Activated T-cell treated with anti-CD3 and anti-CD28 coated beads for 1 hour (primary cell): ENCODE results near the gene PSMA6.
"Not testable (repeated sequence)": the region's sequence is repeated elsewhere in the genome, so short reads cannot be mapped to it uniquely, and the experiment has no call there.

Source experiments
- DNase-seq: peaks from one replicate; pipeline ENCODE4 v3.0.0-alpha.2; 2020; ENCODE audit warnings: low read depth

PSMA6 gene

GRCh38 chr14:35344107-35344807, 52.1 kb downstream of the PSMA6 start:
- DNase-seq, result no peak

GRCh38 chr14:35346738-35347322, 54.6 kb downstream of the PSMA6 start:
- no peak for DNase-seq

GRCh38 chr14:35347323-35348043, 55.3 kb downstream of the PSMA6 start:
- DNase-seq, result no peak

DNA sequence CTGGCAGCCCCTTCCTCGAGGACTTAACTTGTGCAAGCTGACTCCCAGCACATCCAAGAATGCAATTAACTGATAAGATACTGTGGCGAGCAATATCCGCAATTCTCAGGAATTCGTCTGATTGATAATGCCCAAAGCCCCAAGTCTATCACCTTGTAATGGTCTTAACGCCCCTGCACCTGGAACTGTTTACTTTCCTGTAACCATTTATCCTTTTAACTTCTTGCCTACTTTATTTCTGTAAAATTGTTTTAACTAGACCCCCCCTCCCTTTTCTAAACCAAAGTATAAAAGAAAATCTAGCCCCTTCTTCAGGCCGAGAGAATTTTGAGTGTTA, 55.8 kb downstream of the PSMA6 start:
- not testable (repeated sequence) for DNase-seq

DNA sequence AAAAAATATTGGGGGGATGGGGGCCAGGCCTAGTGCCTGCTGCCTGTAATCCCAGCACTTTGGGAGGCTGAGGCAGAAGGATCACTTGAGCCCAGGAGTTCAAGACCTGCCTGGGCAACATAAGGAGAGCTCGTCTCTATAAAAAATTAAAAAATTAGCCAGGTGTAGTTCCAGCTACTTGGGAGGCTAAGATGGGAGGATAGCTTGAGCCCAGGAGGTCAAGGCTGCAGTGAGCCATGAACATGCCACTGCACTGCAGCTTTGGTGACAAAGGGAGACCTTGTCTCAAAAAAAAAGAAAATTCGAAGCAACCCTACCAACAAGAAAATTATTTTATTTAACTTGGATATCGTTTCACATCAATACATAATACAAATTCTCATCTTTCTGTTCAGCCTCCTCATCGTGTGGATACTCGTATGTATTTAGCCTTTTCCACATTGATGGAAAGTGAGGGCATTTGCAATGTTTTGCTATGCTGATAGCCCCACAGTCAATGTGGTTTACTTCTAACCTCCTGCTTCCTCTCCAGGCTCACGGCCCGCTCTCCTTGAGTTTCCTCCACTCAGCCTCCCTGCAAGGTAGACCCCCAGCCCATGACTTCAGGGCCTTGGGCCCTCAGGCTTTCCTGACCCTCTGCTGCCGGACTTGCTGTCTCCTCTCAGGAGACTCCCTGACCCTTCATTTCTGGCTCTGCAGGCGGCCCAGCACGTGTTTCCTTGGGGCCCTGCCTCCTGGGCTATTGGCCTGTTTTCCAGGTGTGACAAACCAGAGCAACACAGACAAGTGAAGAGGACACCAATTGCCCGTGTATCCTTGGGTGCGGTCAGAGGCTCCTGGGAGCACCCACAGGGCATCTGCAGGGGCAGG, 57.5 kb downstream of the PSMA6 start:
- DNase-seq, result no peak

DNA sequence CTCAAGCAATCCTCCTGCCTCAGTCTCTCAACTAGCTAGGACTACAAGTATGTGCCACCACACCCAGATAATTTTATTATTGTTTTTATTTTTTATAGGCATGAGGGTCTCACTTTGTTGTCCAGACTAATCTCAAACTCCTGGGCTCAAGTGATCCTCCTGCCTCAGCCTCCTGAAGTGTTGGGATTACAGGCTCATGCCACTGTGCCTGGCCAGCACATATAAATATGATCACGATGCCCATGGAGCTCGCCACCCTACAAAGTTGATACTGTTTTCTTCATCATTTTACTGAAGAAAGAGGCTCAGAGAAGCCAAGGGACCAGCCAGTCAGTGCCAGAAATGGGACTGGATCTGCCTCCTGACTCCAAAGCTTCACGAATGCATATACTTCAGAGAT, 59.3 kb downstream of the PSMA6 start:
- no peak for DNase-seq

DNA sequence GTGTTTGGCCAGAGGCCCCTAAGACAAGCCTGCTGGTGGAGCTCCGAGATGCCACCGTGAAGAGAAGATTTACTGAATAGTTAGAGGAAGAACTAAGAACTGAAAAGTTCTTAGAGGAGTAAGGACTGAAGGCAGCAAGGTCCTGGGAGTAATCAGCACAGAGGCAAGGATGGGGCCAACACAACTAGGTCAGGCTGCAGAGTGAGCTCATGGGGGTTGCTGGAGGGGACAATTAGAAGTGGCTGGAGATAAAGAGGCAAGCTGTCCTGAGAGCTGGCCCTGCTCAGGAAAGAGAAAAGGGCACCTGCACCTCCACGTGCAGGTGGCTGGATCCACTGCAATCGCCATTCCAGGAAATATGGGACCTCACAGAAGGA, 59.7 kb downstream of the PSMA6 start:
- no peak for DNase-seq

GRCh38 chr14:35352274-35353233, 60.4 kb downstream of the PSMA6 start:
- no peak for DNase-seq

GRCh38 chr14:35353409-35354172, 61.4 kb downstream of the PSMA6 start:
- no peak for DNase-seq

DNA sequence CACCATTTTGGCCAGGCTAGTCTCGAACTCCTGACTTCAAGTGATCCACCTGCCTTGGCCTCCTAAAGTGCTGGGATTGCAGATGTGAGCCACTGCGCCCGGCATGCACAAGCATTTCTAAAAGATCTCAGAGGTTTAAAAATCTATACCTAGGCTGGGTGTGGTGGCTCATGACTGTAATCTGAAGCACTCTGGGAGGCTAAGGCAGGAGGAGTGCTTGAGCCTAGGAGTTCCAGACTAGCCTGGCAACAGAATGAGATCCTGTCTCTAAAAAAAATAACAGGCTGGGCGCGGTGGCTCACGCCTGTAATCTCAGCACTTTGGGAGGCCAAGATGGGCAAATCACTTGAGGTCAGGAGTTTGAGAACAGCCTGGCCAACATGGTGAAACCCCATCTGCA, 63.1 kb downstream of the PSMA6 start:
- DNase-seq, result not testable (repeated sequence)

DNA sequence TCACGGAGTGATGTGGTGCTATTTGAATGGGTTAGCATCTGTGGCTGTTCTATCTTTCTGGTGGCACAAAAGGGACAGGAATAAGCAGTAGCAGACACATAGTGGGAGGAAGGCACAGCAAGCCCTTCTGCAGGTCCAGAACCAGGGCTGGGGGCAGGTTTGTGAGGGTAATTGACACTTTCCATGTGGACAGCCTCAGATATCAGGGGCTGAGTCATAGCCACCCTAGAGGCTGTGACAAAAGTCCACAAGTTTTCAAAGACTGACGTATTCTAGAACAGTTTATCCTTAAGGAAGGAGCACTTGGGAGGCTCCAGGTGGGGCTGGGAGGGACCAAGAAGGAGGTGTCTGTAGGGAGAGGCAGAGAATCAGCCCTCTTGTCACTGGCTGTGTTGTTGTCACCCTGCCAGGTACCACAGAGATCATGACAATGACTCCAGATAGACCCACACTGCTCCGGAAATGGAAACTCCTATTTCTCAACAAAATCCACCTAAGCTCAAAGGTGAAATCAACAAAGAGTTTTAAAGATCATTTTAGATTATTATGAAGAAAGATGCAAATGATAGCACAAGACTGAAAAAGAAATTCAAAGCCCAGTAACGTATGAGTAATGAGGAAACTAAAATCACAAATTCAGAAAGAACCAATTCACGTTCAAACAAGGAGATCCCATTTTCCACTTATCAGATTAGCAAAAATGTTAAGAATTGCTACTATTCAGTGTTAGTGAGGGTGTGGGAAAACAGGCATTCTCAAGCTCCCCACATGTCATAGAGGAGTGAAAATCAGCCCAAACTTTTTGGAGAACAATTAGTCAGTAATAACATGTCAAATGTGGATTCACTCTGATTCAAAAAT, 64.0 kb downstream of the PSMA6 start:
- no peak for DNase-seq

- not testable (repeated sequence) for DNase-seq
These were observed 67.5 kb downstream of the PSMA6 start for GRCh38 chr14:35359655-35360054.

GRCh38 chr14:35361141-35361480, 68.9 kb downstream of the PSMA6 start:
- no peak for DNase-seq

DNA sequence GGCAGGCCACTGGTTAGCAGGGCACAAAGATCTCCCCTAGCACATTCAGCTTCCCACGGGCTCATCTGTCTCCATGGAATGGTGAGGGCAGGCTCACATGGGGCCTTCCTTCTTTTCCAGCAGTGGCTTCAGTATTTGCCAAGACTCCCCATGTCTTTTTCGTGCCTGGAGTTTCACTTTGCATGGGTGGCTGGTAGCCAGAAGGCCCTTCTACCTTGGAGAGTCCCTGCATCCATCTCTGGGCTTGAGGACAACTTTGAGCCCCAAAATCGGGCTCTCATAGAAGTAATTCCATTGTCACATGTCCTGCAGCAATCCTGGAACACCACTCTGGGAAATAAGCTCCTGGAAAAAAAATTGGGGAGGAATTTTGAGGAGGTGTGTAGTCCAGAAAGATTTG, 70.3 kb downstream of the PSMA6 start:
- no peak for DNase-seq

GRCh38 chr14:35362911-35363374, 70.8 kb downstream of the PSMA6 start:
- no peak for DNase-seq

- peak; percentile 22 for DNase-seq
These were observed 73.2 kb downstream of the PSMA6 start for GRCh38 chr14:35365130-35366055.

DNA sequence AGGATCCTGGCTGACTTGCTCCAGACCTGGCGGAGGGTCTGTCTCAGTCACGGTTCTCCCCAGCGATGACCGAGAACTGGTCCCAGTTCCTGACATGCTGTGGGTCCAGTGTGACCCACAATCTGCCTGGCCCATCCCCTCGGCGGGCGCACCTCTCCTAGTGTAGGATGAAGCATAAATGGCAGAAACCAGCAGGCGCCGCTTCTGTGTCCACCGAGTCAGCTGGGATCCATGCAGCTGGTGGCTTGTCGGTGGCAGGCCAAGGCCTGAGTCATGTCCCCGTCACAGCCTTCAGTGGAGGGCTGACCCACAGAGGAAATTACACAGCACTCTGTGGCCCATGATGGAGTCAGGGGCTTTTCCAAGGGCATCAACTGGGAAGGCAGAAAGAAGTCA, 73.9 kb downstream of the PSMA6 start:
- DNase-seq, result no peak

DNA sequence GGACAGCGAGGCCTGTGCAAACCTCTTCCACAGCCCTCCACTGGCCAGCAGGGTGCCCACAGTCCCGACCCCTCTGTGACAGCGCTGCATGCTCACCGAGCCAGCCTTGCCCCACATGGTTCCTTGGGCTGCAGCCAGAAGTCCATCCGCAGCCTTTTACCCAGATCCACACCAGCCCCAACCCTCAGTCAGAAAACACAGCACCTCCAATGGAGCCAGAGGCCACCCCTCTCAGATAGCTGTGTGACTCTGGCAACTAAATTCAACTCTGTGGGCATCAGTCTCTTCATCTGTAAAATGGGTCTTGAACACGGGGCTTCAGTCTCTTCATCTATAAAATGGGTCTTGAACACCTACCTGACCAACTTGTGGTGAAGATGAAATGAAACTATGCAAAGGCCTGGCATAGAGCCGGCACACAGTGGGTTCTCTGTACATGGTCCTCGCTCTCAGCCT, 74.4 kb downstream of the PSMA6 start:
- DNase-seq, result no peak

- DNase-seq, result no peak
These were observed 74.8 kb downstream of the PSMA6 start for GRCh38 chr14:35367056-35367372.
